ENCODE results near the gene AGAP2.
"Not testable (repeated sequence)": the region's sequence is repeated elsewhere in the genome, so short reads cannot be mapped to it uniquely, and the experiment has no call there.

The AGAP2 gene

DNA sequence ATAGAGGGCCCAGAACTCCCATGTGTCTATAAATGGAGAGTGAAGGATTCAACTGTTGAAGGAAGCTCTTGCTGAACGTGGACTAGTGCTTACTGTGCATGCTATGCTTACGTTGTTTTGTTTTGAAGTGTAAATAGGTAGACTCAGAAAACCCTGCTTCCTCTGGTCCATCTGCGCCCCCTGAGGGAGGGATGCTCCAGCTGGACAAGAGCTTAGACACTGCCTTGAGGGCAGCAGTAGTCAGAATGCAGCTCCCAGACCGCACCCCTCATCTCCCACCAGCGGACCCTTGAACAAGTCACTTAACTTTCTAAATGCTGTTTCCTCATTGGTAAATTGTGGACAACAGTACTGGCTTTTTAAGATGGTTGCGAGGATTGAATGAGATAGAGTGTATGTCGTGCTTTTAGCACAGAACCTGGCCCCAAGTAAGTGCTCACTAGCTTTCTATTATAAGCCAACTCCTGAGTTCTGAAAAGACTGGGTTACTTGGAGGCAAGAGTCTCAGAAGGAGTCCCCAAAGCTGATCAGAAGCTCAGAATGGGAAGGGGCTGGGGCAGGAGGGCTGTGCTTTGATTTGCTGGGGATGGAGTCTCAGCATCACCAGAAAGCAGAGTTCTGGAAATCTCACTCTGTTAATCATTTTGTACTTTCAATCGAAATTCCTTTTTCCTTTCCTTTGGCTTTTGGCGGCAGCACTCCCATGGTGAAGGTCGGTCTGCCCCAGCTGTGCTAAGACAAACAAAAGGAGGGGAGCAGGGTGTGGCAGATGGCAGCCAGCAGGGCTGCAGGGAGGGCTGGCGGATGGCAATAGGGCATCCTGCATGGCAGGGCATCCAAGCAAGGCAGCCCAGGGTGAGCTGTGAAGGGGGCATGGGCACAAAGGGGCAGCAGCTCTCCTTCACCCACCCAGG is 15.6 kb downstream of the AGAP2 start:
- no peak for DNase-seq (ENCODE audit: low read depth)

DNA sequence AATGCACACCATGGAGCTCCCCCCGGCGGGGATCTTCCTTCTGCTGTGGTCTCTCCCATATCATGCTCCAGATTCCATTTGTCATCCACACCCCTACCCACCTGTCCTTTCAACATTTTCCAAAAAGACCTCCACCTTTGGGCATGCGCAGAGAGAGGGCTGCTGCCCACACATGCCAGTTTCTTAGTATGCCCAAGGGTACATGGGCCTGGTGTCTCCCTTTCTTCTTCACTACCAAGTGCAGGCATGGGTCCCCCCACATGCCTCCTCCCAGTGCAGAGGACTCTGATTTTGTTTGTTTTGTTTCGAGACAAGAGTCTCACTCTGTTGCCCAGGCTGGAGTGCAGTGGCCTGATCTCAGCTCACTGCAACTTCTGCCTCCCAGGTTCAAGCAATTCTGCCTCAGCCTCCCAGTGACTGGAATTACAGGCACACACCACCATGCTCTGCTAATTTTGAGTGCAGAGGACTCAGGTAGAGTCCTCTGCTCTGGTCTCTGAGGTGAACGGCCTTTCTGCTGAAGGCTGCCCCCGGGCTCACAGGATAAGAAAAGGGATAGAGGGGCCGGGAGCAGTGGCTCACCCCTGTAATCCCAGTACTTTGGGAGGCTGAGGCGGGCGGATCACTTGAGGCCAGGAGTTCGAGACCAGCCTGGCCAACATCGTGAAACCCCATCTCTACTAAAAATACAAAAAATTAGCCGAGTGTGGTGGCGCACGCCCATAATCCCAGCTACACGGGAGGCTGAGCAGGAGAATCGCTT is 16.5 kb downstream of the AGAP2 start:
- DNase-seq (ENCODE audit: low read depth), result not testable (repeated sequence)

DNA sequence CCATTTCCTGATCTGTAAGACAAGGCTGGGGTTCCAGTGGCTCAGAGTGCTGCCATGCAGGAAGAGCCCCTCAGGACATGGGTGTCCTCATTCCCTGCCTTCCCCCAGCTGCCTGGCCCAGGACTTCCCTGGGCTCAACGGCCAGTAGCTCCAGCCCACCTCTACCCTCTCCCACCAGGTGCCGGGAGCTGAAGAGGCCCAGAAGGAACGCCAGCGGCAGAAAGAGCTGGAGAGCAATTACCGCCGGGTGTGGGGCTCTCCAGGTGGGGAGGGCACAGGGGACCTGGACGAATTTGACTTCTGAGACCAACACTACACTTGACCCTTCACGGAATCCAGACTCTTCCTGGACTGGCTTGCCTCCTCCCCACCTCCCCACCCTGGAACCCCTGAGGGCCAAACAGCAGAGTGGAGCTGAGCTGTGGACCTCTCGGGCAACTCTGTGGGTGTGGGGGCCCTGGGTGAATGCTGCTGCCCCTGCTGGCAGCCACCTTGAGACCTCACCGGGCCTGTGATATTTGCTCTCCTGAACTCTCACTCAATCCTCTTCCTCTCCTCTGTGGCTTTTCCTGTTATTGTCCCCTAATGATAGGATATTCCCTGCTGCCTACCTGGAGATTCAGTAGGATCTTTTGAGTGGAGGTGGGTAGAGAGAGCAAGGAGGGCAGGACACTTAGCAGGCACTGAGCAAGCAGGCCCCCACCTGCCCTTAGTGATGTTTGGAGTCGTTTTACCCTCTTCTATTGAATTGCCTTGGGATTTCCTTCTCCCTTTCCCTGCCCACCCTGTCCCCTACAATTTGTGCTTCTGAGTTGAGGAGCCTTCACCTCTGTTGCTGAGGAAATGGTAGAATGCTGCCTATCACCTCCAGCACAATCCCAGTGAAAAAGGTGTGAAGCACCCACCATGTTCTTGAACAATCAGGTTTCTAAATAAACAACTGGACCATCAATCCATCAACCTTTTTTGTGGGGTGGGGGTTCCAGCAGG is 17.6 kb downstream of the AGAP2 start:
- no peak for DNase-seq (ENCODE audit: low read depth)

DNA sequence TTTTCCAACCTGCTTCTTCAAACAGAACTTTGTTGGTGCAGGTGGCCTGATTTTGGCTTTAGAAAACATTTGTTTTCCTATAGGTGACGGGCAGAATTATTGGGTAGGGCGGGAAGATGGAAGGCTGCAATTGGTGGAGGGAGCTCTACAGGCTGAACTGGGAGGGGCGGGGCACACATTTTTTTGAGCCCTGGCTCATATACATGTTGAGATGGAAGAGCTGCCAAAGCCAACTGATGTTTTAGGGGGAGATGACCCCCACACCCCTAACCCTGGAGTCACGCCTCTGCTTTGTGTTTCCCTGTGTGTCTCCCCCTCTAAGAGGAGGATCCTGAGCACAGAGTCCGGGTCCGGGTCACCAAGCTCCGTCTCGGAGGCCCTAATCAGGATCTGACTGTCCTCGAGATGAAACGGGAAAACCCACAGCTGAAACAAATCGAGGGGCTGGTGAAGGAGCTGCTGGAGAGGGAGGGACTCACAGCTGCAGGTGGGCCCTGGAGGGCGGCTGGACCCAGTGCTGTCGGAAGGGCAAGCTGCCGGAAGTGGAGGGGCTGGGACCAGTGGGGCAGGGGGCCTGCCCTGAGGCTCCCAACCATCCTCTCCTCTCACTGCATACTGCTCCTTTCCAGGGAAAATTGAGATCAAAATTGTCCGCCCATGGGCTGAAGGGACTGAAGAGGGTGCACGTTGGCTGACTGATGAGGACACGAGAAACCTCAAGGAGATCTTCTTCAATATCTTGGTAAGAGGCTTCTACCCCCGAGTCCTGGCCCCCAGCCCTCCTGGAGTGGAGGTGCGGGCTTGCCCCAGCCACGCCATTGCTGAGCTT is 18.6 kb downstream of the AGAP2 start:
- DNase-seq (ENCODE audit: low read depth), result no peak

DNA sequence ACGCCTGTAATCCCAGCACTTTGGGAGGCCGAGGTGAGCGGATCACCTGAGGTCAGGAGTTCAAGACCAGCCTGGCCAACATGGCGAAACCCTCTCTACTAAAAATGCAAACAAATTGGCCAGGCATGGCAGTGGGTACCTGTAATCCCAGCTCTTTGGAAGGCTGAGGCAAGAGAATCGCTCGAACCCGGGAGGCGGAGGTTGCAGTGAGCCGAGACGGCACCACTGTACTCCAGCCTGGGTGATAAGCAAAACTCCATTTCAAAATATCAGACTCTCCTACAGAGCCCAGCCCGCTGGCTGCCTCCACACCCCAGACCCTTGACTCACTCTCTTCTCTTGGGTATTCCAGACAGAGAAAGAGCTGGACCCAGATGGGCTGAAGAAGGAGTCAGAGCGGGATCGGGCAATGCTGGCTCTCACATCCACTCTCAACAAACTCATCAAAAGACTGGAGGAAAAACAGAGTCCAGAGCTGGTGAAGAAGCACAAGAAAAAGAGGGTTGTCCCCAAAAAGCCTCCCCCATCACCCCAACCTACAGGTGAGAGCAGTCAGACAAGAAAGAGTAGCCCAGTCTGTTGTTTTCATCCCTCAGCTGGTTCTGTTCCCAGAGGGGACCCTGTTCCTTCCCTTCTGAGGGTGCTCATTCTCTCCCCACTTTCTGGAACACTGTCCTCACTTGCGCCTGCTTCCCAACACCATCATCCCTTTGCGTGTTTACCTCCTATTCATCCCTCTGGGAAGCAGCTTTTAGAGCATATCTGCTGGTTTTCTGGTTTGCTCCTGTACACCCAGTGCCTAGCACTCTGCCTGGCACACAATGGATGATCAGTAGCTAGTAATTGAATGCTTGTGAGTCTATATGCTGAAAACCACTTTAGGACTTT is 19.7 kb downstream of the AGAP2 start:
- no peak for DNase-seq (ENCODE audit: low read depth)

- no peak for DNase-seq (ENCODE audit: low read depth)
Measured at GRCh38 chr12:57717846-57718640, 20.5 kb downstream of the AGAP2 start.

- no peak for DNase-seq (ENCODE audit: low read depth)
Measured at GRCh38 chr12:57717131-57717530, 21.4 kb downstream of the AGAP2 start.

DNA sequence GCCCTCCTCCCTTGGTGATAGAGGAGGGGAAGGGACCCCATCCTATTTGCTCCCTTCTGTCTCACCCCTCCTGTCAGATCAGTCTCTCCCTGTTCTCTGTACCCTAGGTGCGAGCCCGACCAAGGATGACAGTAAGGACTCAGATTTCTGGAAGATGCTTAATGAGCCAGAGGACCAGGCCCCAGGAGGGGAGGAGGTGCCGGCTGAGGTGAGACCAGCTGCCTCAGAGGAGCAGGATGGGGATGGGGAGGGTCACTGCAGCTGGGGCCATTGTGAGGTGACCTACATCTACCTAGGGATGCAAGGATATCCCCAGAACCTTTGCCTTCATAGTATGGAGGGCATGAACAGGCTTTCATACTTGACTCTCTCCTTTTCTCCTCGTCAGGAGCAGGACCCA is 22.2 kb downstream of the AGAP2 start:
- DNase-seq (ENCODE audit: low read depth), result no peak

DNA sequence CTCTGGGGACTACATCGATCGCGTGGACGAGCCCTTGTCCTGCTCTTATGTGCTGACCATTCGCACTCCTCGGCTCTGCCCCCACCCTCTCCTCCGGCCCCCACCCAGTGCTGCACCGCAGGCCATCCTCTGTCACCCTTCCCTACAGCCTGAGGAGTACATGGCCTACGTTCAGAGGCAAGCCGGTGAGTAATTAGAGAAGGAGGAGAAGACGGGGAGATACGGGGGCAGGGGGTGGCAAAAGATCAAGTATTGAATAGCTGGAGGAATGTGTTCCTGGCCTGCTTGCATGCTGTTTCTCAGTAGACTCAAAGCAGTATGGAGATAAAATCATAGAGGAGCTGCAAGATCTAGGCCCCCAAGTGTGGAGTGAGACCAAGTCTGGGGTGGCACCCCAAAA is 22.8 kb downstream of the AGAP2 start:
- DNase-seq (ENCODE audit: low read depth), result no peak

DNA sequence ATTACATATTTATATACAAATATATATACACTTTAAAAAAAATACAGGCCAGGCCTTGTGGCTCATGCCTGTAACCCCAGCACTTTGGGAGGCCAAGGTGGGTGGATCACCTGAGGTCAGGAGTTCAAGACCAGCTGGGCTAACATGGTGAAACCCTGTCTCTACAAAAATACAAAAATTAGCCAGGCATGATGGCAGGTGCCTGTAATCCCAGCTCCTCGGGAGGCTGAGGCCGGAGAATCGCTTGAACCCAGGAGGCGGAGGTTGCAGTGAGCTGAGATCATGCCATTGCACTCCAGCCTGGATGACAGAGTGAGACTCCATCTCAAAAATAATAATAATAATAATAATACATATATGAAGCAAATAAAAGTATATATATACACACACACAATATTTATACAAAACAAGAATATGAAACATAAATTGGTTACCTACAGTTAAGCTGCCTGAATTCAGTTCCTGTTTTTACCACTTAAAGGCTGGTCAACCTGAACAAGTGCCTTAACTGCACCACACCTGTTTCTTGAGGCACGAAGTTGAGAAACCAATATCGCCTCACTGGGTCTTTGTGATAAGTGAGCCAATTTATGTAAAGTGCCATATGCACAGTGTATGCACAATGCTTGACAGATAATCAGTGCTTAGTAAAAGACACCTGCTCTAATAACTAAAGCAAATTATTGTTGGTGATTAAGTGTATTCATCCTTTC is 23.4 kb downstream of the AGAP2 start:
- DNase-seq (ENCODE audit: low read depth), result not testable (repeated sequence)

DNA sequence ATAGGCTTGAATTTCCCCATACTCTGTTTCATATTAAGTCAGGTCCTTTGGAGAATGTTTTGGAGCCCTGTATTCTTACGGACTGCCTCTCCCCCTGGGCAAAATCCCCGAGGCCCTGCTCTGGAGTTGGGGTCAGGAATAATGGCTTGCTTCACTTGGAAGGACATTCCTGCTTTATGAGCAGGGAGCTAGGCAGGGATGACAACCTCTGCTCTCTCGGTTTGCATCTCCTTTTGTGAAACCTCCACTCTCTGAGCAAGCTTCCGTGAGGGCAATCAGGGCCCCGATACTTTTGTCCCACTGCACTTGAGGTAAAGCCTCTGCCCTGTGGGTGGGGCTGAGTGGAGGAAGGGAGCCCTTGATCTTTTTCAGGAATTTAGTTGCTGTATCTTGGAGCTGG is 25.3 kb downstream of the AGAP2 start:
- no peak for DNase-seq (ENCODE audit: low read depth)

DNA sequence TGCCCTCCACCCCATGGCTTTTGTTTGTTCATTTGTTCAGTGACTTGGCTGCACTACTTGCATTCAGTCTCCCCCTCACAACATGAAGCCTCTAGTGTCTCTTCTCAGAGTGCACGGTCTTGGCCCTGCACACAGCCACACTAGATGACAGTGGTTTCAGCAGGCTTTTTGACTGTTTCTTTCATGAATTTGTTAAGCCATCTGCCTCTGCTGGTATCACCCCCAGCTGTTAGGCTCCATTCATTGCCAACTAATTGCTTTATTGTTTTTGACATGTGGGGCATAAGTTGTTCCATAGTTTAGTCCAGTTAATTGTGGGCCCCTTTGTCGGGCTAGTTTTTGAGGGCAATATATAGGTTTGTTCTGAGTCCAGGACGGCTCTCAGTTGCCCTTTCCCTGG is 25.8 kb downstream of the AGAP2 start:
- no peak for DNase-seq (ENCODE audit: low read depth)

GRCh38 chr12:57708296-57708695 is 30.2 kb downstream of the AGAP2 start:
- DNase-seq (ENCODE audit: low read depth), result no peak

- no peak for DNase-seq (ENCODE audit: low read depth)
Measured at GRCh38 chr12:57707250-57707649, 31.3 kb downstream of the AGAP2 start.

DNA sequence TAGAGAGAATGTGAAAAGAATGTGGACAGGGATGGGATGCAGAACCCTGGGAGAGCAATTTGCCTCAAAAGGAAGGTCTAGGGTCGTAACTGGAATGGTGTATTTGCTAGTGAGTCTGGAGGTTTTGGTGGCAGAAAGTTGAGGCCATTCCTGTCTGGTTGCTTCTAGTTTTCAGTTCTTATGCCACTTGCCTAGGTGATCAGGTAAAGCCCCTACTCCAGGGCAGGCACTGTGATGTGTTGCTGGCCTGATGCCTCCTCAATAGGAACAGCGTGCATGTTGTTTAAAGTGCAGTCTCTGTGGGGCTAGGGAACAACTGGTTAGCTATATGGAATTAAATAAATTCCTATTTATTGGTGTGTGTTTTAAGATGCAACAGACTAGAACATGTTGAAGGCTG is 38.2 kb downstream of the AGAP2 start:
- DNase-seq (ENCODE audit: low read depth), result no peak

GRCh38 chr12:57698414-57698813 is 40.1 kb downstream of the AGAP2 start:
- no peak for DNase-seq (ENCODE audit: low read depth)

GRCh38 chr12:57697076-57697475 is 41.5 kb downstream of the AGAP2 start:
- DNase-seq (ENCODE audit: low read depth), result no peak

- DNase-seq (ENCODE audit: low read depth), result no peak
Measured at GRCh38 chr12:57695770-57696432, 42.6 kb downstream of the AGAP2 start.

Data from CMK (cell line).